Measurements from ENCODE around the gene BHMT.

The BHMT gene

GRCh38 chr5:79111387-79111959, at the start of gene BHMT:
Gene BHMT (plus strand): TSS chr5:79111809. CDS start chr5:79111886, 77 bp downstream.
- no peak for DNase-seq

- DNase-seq, result no peak
Observed at GRCh38 chr5:79062436-79062835, 49.2 kb upstream of the BHMT start.

- no peak for DNase-seq
Observed at GRCh38 chr5:79069488-79070349, 41.9 kb upstream of the BHMT start, which contains the start of the genes BHMT2 and DMGDH. Gene BHMT2 (plus strand): TSS chr5:79069767. CDS start chr5:79069783, 16 bp downstream. Gene DMGDH (minus strand): TSS chr5:79069674. CDS start chr5:79069620, 54 bp downstream.

GRCh38 chr5:79070350-79070667, 41.3 kb upstream of the BHMT start:
- DNase-seq, result no peak

GRCh38 chr5:79074641-79075040, 37.0 kb upstream of the BHMT start:
- no peak for DNase-seq

GRCh38 chr5:79075646-79076426, 35.8 kb upstream of the BHMT start:
- DNase-seq, result no peak

- DNase-seq, result no peak
Observed at GRCh38 chr5:79076819-79077218, 34.8 kb upstream of the BHMT start.

- no peak for DNase-seq
Observed at GRCh38 chr5:79077680-79078365, 33.8 kb upstream of the BHMT start.

GRCh38 chr5:79080804-79081203, 30.8 kb upstream of the BHMT start:
- no peak for DNase-seq

GRCh38 chr5:79081779-79082178, 29.8 kb upstream of the BHMT start:
- DNase-seq, result no peak

- DNase-seq, result no peak
Observed at GRCh38 chr5:79086116-79086515, 25.5 kb upstream of the BHMT start.

GRCh38 chr5:79088507-79088906, 23.1 kb upstream of the BHMT start:
- DNase-seq, result no peak

- DNase-seq, result no peak
Observed at GRCh38 chr5:79091064-79091463, 20.5 kb upstream of the BHMT start.

GRCh38 chr5:79093762-79094161, 17.8 kb upstream of the BHMT start:
- DNase-seq, result no peak

- no peak for DNase-seq
Observed at GRCh38 chr5:79105868-79106267, 5.7 kb upstream of the BHMT start.

- no peak for DNase-seq
Observed at GRCh38 chr5:79107020-79107796, 4.4 kb upstream of the BHMT start.

- DNase-seq, result no peak
Observed at GRCh38 chr5:79108086-79108485, 3.5 kb upstream of the BHMT start.

- no peak for DNase-seq
Observed at GRCh38 chr5:79108792-79109191, 2.8 kb upstream of the BHMT start.

GRCh38 chr5:79109527-79110492, 1.8 kb upstream of the BHMT start:
- no peak for DNase-seq

- no peak for DNase-seq
Observed at GRCh38 chr5:79111960-79112702, 522 bp downstream of the BHMT start.
